GM23248 (cell line): ENCODE results near the gene STUM.

Experiments
- EZH2 ChIP-seq: fragments of 200-600 bp; sonication (generic); IDR thresholded peaks from 2 replicates; pipeline ENCODE4 v1.6.1; 2018; ENCODE audit warnings: antibody characterized with exemption, mild to moderate bottlenecking; ENCODE audit not compliant: insufficient read depth, poor library complexity, severe bottlenecking
- EZH2phosphoT487 ChIP-seq: fragments of 200-600 bp; sonication (generic); IDR thresholded peaks from 2 replicates; pipeline ENCODE4 v1.6.1; 2018; ENCODE audit warnings: antibody characterized with exemption, moderate library complexity, mild to moderate bottlenecking, low read depth; ENCODE audit not compliant: insufficient read depth

- TF ChIP-seq EZH2: no peak
- no peak for TF ChIP-seq EZH2phosphoT487
Observed at GRCh38 chr1:226642421-226642820, 93.9 kb downstream of the STUM start.
